ENCODE data around the gene FASTKD1. TPM values are rescaled to one million over a fixed set of nuclear protein-coding genes. Genes with fewer than 3 reads are reported as not detected.

Gene FASTKD1
- total and polyA plus RNA-seq, 10 of the 15 experiments (the other 5 are each of a cell fraction or from before 2014, with no cell fraction given), result 45.6 to 76.1 (median 63.4) TPM

DNA sequence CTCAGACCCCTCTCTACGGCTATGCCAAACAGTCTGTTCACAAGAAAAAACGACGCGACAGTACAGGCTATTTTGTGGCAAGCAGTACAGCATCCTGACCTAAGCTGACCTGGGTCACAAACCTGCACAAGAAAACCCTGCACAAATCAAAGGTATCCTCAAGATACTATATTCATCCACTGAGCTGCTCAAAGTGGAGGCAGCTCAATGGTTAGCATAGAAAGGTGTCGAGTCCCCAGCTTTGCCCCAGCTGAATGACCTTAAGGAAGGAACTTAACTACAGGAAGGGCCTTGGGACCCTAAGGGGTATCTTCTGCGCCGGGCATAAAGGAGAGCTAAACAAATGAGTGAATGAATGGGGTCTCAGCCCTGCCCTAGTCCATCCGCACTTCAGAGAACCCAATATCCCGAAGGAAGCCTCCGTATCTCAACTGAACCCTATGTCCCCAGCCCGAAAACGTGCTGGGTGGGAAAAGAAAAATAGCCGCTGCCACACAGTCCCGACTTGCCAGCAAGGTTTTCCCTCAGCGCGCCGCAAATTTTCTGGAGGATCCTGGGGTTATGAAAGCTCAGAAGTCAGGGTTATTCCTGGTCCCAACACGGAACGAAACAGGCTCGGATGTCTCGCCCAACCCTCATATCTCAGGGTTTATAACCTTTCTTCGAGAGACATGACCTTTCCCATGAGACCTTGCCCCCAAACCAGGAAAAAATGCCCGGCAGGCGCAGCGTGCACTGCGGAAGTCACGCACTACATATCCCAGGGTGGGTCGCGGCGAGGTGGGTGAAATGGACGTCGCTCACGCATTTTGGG, at the start of gene FASTKD1 (continued):
- TF ChIP-seq, protein P1, sequence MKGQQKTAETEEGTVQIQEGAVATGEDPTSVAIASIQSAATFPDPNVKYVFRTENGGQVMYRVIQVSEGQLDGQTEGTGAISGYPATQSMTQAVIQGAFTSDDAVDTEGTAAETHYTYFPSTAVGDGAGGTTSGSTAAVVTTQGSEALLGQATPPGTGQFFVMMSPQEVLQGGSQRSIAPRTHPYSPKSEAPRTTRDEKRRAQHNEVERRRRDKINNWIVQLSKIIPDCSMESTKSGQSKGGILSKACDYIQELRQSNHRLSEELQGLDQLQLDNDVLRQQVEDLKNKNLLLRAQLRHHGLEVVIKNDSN (IDR thresholded peaks at IDR 0.05; ENCODE audit: borderline replicate concordance, extremely low read length, insufficient read depth, low read depth, low read length), result no peak
- TF ChIP-seq MTA2 (IDR thresholded peaks at IDR 0.05; ENCODE audit: low read depth) (peak; percentile 31), SRF (IDR thresholded peaks at IDR 0.05; ENCODE audit: low read depth in 2 of 2, low read length in 2 of 2) (no peak), RELA (IDR thresholded peaks at IDR 0.05; ENCODE audit: borderline replicate concordance, partially characterized antibody) (peak; percentile 54), SMC3 (IDR thresholded peaks at IDR 0.05; ENCODE audit: borderline replicate concordance, low read length) (no peak), BHLHE40 (IDR thresholded peaks at IDR 0.05; ENCODE audit: borderline replicate concordance in 1 of 2, low read depth in 2 of 2, low read length in 1 of 2) (peak; percentile 54; a peak in 2 of 4 replicates), STAT3 (IDR thresholded peaks at IDR 0.05; ENCODE audit: low read depth, low read length) (no peak), CREB1 (IDR thresholded peaks at IDR 0.05; ENCODE audit: low read depth) (peak; percentile 97), NBN (IDR thresholded peaks at IDR 0.05) (0 out of 2 replicates have a peak, but pooled peaks have one; percentile 40), TARDBP (IDR thresholded peaks at IDR 0.05; ENCODE audit: borderline replicate concordance) (peak; percentile 93), CBX3 (IDR thresholded peaks at IDR 0.05; ENCODE audit: borderline replicate concordance, low read depth) (no peak), GABPA (IDR thresholded peaks at IDR 0.05; ENCODE audit: low read depth) (peak; percentile 76), NR2F1 (conservative IDR thresholded peaks at IDR 0.05) (peak; percentile 96), MXI1 (IDR thresholded peaks at IDR 0.05; ENCODE audit: low read depth, low read length) (peak; percentile 73; the same call in 1 of the 2 replicates), SREBF1 (IDR thresholded peaks at IDR 0.05; ENCODE audit: low read length) (peak; percentile 80), POLR2A (IDR thresholded peaks at IDR 0.05; ENCODE audit: low read depth, low read length) (peak; percentile 46; the same call in 1 of the 2 replicates), ASH2L (IDR thresholded peaks at IDR 0.05; ENCODE audit: borderline replicate concordance, low read depth) (no peak), HDGF (IDR thresholded peaks at IDR 0.05) (no peak), EED (IDR thresholded peaks at IDR 0.05; ENCODE audit: low read depth) (no peak; the same call in 1 of the 2 replicates), CBFB (IDR thresholded peaks at IDR 0.05; ENCODE audit: low read depth) (no peak), TAF1 (IDR thresholded peaks at IDR 0.05; ENCODE audit: borderline replicate concordance, low read depth, low read length) (no peak), YY1 (IDR thresholded peaks at IDR 0.05; ENCODE audit: low read depth, low read length) (peak; percentile 97)
- TF ChIP-seq, protein P2, sequence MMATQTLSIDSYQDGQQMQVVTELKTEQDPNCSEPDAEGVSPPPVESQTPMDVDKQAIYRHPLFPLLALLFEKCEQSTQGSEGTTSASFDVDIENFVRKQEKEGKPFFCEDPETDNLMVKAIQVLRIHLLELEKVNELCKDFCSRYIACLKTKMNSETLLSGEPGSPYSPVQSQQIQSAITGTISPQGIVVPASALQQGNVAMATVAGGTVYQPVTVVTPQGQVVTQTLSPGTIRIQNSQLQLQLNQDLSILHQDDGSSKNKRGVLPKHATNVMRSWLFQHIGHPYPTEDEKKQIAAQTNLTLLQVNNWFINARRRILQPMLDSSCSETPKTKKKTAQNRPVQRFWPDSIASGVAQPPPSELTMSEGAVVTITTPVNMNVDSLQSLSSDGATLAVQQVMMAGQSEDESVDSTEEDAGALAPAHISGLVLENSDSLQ (IDR thresholded peaks at IDR 0.05), result peak; percentile 87
- TF ChIP-seq, protein P3, sequence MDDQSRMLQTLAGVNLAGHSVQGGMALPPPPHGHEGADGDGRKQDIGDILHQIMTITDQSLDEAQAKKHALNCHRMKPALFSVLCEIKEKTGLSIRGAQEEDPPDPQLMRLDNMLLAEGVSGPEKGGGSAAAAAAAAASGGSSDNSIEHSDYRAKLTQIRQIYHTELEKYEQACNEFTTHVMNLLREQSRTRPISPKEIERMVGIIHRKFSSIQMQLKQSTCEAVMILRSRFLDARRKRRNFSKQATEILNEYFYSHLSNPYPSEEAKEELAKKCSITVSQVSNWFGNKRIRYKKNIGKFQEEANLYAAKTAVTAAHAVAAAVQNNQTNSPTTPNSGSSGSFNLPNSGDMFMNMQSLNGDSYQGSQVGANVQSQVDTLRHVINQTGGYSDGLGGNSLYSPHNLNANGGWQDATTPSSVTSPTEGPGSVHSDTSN (IDR thresholded peaks at IDR 0.05; ENCODE audit: insufficient replicate concordance, low read depth, low read length), result no peak
- TF ChIP-seq, protein P4, sequence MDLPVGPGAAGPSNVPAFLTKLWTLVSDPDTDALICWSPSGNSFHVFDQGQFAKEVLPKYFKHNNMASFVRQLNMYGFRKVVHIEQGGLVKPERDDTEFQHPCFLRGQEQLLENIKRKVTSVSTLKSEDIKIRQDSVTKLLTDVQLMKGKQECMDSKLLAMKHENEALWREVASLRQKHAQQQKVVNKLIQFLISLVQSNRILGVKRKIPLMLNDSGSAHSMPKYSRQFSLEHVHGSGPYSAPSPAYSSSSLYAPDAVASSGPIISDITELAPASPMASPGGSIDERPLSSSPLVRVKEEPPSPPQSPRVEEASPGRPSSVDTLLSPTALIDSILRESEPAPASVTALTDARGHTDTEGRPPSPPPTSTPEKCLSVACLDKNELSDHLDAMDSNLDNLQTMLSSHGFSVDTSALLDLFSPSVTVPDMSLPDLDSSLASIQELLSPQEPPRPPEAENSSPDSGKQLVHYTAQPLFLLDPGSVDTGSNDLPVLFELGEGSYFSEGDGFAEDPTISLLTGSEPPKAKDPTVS (IDR thresholded peaks at IDR 0.05; ENCODE audit: low read depth, low read length), result no peak
- TF ChIP-seq, protein P5, sequence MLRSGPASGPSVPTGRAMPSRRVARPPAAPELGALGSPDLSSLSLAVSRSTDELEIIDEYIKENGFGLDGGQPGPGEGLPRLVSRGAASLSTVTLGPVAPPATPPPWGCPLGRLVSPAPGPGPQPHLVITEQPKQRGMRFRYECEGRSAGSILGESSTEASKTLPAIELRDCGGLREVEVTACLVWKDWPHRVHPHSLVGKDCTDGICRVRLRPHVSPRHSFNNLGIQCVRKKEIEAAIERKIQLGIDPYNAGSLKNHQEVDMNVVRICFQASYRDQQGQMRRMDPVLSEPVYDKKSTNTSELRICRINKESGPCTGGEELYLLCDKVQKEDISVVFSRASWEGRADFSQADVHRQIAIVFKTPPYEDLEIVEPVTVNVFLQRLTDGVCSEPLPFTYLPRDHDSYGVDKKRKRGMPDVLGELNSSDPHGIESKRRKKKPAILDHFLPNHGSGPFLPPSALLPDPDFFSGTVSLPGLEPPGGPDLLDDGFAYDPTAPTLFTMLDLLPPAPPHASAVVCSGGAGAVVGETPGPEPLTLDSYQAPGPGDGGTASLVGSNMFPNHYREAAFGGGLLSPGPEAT (IDR thresholded peaks at IDR 0.05; ENCODE audit: low read depth), result peak; percentile 74

Data from GM12878 (cell line).